Immature natural killer cell (primary cell): ENCODE data around the gene SHQ1. TPM values are rescaled to one million over a fixed set of nuclear protein-coding genes. Genes with fewer than 3 reads are reported as not detected.

ENCODE experiments used
- polyA plus RNA-seq, 3 donors: library from polyadenylated mRNA; unstranded; fragments of 300-500 nt; fragmentation: Illumina TruSeq; gene quantifications; one replicate each; pipeline ENCODE4 v1.2.3, GENCODE V29; 2021

The SHQ1 gene
- polyA plus RNA-seq, 3 donors from 2014 or later: 12.4 to 27.4 (median 15.3) TPM

Other genes with a start within 250 kb of the SHQ1 start
- not detected for gene GXYLT2, start 39.6 kb upstream of the SHQ1 start, polyA plus RNA-seq
- 10 to 100 TPM; 27.6 to 47.3 (median 44.9) TPM for gene PPP4R2, start 148.4 kb upstream of the SHQ1 start, polyA plus RNA-seq
- 1 to 10 TPM in 1 of 3 donors, under 1 TPM in 2; 0.16 to 2.1 (median 0.18) TPM for gene EBLN2, start 213.2 kb upstream of the SHQ1 start, polyA plus RNA-seq